Dedifferentiated amniotic fluid mesenchymal stem cell (primary cell): Measurements from ENCODE around the gene SCAMP4.

Source experiments
- DNase-seq: peaks from one replicate; pipeline ENCODE4 v3.0.0-alpha.2; 2016; ENCODE audit errors: extremely low spot score

Gene SCAMP4

DNA sequence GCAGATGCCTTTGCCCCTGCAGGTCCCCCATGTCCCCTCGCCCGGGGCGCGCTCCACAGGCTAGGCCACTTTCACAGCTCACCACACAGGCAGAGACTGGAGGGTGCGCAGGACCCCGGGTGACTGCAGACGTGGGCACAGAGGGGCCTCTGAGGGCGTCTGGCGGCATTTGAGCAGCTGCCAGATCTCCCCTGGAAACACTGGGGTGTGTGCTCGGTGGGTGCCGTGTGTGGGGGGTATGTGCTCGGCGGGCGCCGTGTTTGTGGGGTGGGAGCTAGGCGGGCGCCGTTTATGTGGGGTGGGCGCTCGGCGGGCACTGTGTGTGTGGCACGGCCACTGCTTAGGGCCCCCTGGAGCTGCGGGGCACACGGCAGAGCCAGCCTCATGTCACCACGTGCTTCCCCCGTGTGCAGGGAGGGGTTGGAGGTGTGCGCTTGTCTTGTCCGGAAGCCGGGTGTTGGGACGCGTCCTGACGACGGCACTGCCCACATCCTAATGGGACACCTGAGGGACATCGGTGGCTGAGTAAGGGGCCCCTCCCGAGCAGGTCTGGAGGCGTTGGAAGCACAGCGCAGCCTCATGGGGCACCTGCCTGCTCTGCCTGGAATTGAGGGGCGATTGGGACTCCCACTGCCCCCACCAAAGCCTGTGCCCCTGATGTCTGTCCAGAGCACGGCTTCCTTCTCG, 52.5 kb downstream of the SCAMP4 start:
- no peak for DNase-seq

DNA sequence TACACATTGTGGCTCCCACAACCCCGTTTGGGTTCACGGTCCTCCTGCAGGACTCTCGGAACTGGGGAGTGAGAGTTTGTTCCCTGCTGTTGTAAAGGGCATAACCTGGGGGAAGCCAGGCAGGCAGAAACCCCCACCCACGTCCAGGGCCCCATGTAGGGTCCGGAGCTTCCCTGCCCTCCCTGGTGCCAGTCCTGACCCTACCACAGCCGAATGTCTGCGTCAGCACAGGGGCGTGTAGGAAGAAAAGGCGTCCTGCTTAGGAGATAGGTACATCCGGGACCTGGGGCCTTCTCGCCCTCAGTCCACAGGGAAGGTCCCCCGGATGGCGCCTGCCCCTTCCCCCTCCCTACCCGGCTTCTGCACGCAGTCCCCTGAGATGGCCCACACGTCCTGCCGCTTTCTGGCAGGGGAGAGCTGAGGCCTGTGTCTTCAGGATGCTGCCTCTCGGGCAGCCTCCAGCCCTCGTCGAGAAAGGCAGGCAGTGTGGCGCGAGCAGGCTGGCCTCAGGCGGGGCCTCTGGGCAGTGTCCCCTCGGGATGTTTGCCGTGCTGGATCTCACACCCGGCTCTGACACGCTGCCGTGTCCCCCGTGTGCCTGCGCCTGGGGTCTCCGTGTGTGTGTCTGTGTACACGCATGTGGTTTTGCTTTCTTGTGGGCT, 54.9 kb downstream of the SCAMP4 start:
- no peak for DNase-seq

DNA sequence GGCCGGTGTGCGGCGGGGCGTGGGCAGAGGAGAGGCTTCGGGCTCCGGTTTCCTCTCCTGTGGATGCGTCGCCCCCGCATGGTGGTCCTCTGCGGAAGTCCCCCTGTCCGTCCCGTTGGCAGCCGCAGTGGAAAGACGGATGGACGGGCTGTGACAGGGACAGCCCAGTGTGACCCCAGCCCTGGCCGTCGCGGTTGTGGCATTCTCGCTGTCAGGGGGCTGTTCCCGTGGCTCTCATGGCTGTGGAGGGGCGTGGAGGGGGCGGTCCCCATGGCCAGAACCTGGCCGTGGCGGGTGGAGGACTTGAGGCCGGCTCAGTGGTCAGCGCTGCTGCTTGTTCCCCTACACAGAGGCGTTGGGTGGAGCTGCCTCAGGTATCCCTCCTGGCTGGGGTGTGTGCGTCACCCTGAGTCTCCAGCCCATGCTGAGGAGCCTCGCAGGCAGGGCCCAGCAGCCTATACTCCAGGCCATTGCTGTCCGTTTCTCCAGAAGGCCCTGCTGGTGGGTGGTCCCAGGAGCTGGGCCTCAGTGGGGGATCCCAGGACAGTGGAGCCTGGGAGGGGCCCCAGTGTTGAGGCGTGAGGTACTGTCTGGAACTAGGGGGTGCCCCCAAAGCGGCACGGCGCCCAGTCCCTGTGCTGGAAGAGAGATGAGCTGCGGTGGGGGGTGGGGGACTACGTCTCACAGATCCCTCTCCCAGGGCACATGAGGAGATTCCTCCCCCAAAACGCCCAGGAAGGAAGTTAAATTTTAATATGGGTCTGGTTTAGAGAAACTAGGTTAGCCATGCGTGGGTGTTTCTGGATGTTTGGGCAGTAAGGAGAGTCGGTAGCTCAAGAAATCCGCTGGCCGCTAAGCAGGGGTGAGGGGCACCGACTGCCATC, 56.0 kb downstream of the SCAMP4 start:
- DNase-seq, result no peak

DNA sequence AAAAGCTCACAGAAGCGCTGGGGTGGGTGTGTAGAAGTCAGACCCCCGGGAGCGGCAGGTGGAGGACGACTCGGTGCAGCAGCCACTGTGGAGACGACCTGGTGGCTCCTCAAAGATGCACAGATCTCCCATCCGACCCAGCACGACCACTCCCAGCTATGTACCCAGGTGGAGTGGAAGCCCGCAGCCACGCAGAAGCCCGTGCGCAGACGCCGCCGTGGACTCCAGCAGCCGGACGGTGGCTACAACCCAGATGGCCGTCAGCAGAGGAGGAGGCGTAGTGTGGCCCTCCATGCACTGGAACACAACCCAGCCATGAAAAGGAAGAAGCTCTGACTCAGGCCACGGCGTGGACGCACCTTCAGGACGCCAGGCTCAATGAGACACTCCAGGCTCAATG, 57.5 kb downstream of the SCAMP4 start:
- no peak for DNase-seq

DNA sequence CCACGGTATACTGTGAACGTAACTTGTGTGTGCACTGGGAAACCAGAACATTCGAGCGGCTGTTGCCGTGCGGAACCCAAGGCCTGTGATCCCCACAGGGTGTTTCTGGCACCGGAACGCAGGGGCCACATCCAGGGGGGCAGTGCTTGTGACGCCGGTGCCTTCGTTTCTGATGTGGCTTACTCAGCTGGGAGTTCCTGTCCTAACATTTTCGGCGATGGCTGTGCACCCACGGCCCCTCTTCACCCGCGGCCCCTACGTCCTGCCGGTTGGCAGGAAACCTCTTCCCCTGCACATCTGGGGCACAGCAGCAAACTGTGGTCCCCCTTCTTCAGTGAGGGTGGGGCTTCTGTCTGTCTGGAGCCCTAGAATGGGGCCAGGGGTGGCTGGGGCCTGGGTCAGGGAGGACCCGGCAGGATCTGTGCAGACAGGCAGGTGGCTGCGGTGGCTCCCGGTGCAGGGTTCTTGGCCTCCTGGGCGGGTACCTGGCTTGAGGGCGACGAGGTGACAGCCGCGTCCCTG, 61.9 kb downstream of the SCAMP4 start:
- DNase-seq, result no peak

- no peak for DNase-seq
Measured at GRCh38 chr19:1968279-1969175, 63.3 kb downstream of the SCAMP4 start.

DNA sequence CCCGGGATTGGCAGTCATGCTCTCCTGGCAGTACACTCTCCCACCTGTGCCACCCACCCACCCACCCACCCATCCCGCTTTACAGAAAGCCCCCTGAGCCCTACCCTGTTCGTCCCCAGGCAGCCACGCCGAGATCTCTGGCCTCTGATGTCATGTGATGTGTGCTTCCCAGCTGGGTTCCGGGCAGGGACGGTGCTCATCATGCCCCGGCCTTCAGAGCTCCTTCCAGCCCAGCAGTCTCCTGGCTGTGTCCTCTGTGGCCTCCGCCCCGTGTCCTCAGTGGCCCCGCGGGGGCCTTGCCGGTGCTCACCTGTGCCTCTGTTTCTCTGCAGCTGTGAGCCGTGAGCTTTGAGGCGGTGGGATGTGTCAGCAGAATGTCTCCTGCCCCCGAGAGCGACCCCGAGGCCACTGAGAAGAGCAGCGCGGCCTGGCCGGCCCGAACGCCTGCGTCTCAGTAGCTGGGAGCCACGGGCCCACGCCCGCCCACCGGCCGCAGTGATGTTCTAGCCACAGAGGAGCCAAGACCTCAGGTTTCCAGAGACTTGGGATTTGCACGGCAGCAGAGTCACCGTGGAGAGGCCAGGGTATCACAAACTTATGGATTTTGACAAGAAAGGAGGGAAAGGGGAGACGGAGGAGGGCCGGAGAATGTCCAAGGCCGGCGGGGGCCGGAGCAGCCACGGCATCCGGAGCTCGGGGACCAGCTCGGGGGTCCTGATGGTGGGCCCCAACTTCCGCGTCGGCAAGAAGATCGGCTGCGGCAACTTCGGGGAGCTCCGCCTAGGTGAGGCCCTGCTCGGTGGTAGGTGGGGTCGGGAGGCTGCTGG, 64.2 kb downstream of the SCAMP4 start:
- no peak for DNase-seq

DNA sequence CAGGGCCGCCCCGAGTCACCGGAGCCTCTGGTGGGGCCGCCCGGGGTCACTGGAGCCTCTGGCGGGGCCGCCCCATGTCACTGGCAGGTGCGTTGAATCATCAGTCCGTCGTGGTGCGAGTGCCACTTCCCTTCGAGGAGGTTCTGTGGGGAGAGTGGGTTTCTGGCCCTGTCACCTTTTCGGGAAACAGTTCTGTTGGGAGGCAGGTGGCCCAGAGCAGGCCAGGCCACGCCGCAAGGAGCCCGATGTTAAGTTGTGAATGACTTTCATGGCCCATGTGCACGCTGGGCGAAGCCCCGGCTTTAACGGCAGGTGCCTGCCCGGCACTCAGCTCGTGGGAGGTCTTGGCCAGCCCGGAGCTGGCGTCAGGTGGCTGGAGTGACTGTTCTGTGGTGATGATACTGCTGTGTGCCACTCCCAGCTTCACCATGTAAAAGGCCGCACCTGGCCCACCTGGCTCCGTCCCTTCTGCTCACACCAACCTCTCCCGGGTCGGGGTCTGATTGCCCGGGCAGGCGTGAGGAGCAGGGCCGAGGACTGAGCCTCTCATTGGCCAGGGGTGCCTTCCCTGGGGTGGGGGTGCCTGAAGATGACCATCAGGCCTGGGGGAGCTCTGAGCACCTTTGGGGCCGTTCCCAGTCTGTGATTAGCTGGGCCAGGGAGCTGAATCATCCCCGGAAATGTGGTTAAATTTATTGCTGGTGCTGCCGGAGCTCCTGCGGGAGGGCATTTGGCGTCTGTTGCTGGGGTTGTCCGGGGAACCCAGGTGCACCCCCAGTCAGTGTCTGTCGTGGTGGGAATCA, 65.0 kb downstream of the SCAMP4 start:
- no peak for DNase-seq

DNA sequence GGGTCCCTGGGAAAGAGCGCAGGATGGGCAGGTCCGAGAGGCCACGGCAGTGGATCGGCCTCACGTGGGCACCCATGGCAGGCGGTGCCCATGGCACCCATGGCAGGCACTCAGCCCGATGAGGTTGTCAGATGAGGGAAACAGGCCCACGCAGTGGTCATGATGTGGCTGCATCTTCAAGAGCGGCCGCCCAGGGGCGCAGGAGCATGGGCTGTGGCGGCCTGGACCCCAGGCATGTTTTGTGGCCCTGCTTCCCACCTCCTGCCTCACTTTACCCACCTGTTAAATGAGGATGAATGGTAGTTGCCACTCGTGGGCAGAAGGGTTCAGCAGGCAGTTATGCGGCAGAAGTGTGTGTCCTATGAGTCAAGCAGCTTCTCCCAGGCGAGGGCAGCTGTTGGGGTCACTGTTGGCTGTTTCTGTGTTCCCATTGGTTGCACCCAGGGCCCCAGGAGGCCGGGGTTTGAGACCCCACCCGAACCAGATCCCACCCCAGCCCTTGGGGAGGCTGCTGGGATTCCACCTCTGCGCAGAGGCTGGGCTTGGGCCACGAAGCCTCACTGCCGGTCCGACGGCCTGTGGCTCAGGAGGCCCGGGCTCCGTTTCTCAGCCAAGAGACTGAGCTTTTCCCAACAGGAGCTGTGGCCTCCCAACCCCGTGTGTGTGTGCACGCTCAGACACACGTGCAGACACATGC, 65.8 kb downstream of the SCAMP4 start:
- no peak for DNase-seq

- DNase-seq, result no peak
Measured at GRCh38 chr19:1974381-1975161, 69.4 kb downstream of the SCAMP4 start.

DNA sequence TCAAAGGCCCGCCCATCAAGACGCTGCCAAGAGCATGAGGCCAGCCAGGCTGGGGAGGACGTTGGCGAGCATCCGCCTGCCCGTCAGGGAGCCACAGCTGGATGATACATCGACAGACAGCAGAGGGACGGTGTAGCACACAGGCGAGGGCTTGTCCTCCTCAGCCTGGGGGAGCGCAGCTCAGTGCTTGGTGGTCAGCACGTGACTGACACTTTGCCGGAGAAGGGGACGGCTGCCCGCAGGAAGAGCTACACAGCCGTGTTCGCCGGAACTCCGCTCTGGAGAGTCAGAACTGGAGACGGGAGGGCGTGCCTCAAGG, 69.9 kb downstream of the SCAMP4 start:
- DNase-seq, result no peak
